ENCODE measurements around the gene TMEM221.

The TMEM221 gene

GRCh38 chr19:17471410-17472125 is 23.1 kb upstream of the TMEM221 start:
- DNase-seq, result no peak

- peak; percentile 91 for DNase-seq
These were observed 21.8 kb upstream of the TMEM221 start, which contains the start of gene SLC27A1 for GRCh38 chr19:17470068-17470841. Gene SLC27A1 (plus strand): TSS chr19:17470524. CDS start chr19:17470541, 17 bp downstream.

GRCh38 chr19:17469481-17470067 is 21.1 kb upstream of the TMEM221 start:
- DNase-seq, result peak; percentile 92

GRCh38 chr19:17469092-17469480 is 20.6 kb upstream of the TMEM221 start:
- no peak for DNase-seq

GRCh38 chr19:17468302-17469091 is 20.0 kb upstream of the TMEM221 start:
- no peak for DNase-seq

- no peak for DNase-seq
These were observed 19.2 kb upstream of the TMEM221 start for GRCh38 chr19:17467471-17468301.

GRCh38 chr19:17466487-17466850 is 18.0 kb upstream of the TMEM221 start:
- no peak for DNase-seq

GRCh38 chr19:17460372-17461230 is 12.1 kb upstream of the TMEM221 start, which contains the start of gene NXNL1:
Gene NXNL1 (minus strand): TSS chr19:17460926. CDS start chr19:17460869, 57 bp downstream.
- no peak for DNase-seq

- DNase-seq, result no peak
These were observed 10.5 kb upstream of the TMEM221 start for GRCh38 chr19:17458970-17459369.

GRCh38 chr19:17457616-17458015 is 9.1 kb upstream of the TMEM221 start:
- no peak for DNase-seq

GRCh38 chr19:17456127-17456526 is 7.7 kb upstream of the TMEM221 start:
- DNase-seq, result no peak

GRCh38 chr19:17455308-17456123 is 7.0 kb upstream of the TMEM221 start:
- no peak for DNase-seq

GRCh38 chr19:17454576-17455071 is 6.2 kb upstream of the TMEM221 start:
- no peak for DNase-seq

- no peak for DNase-seq
These were observed 3.4 kb upstream of the TMEM221 start for GRCh38 chr19:17451820-17452219.

GRCh38 chr19:17450264-17451075 is 2.0 kb upstream of the TMEM221 start:
- DNase-seq, result no peak

GRCh38 chr19:17447704-17448130 is 751 bp downstream of the TMEM221 start:
- no peak for DNase-seq

GRCh38 chr19:17445526-17446165 is 2.8 kb downstream of the TMEM221 start:
- no peak for DNase-seq

GRCh38 chr19:17441241-17442021 is 7.0 kb downstream of the TMEM221 start:
- DNase-seq, result peak; percentile 28
